Tibial nerve (tissue), 3 donors: ENCODE results near the gene SDHAF2.
"Not testable (repeated sequence)": the region's sequence is repeated elsewhere in the genome, so short reads cannot be mapped to it uniquely, and the experiment has no call there.

Experiments
- POLR2A ChIP-seq, 2 donors: fragments of 450-650 bp; IDR thresholded peaks; one replicate each; pipeline ENCODE4 v1.6.1; 2017; ENCODE audit warnings: antibody characterized with exemption in 2 of 2, mild to moderate bottlenecking in 2 of 2, moderate library complexity in 2 of 2
- TF ChIP-seq, protein P1 (sequence below), 5 experiments: fragments of 200-600 bp in 3 of 5; fragments of 450-650 bp in 2 of 5; sonication (generic) in 3 of 5; IDR thresholded peaks; one replicate each; pipeline ENCODE4 v1.5.1; 2016 to 2019; ENCODE audit warnings: antibody characterized with exemption in 5 of 5, mild to moderate bottlenecking in 3 of 5, moderate library complexity in 2 of 5

DNA sequence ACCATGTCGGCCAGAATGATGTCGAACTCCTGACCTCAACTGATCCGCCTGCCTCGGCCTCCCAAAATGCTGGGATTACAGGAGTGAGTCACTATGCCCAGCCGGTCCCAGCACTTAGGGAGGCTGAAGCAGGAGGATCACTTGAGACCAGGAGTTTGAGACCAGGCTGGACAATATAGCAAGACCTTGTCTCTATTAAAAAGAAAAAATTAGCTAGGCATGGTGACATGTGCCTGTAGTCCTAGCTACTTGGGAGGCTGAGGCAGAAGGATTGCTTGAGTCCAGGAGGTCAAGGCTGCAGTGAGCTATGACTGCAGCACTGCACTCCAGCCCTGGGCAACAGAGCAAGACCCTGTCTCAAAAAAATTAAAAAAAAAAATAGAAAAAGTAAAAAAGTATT is 46.1 kb upstream of the SDHAF2 start:
- TF ChIP-seq, protein P1, sequence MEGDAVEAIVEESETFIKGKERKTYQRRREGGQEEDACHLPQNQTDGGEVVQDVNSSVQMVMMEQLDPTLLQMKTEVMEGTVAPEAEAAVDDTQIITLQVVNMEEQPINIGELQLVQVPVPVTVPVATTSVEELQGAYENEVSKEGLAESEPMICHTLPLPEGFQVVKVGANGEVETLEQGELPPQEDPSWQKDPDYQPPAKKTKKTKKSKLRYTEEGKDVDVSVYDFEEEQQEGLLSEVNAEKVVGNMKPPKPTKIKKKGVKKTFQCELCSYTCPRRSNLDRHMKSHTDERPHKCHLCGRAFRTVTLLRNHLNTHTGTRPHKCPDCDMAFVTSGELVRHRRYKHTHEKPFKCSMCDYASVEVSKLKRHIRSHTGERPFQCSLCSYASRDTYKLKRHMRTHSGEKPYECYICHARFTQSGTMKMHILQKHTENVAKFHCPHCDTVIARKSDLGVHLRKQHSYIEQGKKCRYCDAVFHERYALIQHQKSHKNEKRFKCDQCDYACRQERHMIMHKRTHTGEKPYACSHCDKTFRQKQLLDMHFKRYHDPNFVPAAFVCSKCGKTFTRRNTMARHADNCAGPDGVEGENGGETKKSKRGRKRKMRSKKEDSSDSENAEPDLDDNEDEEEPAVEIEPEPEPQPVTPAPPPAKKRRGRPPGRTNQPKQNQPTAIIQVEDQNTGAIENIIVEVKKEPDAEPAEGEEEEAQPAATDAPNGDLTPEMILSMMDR (IDR thresholded peaks at IDR 0.05) = not testable (repeated sequence)
- TF ChIP-seq POLR2A (IDR thresholded peaks at IDR 0.05) = not testable (repeated sequence)
